Uterus (tissue), 4 donors: ENCODE measurements around the gene ABHD6. TPM values are rescaled to one million over a fixed set of nuclear protein-coding genes. Genes with fewer than 3 reads are reported as not detected.
"Not testable (repeated sequence)": the region's sequence is repeated elsewhere in the genome, so short reads cannot be mapped to it uniquely, and the experiment has no call there.

ENCODE experiments used
- DNase-seq, 2 donors: peaks; one replicate each; pipeline ENCODE4 v3.0.0-alpha.2; 2019 to 2020
- H3K27ac ChIP-seq, 2 donors: fragments of 200-600 bp; sonication (generic); 1 replicate in 1 of 2; 2 replicates in 1 of 2; pipeline ENCODE4 v1.5.1; 2016 to 2018
- H3K27me3 ChIP-seq, 2 donors: fragments of 200-600 bp; sonication (generic); one replicate each; pipeline ENCODE4 v1.5.1; 2018 to 2019; ENCODE audit warnings: control low read depth in 1 of 2
- H3K36me3 ChIP-seq, 2 donors: fragments of 200-600 bp; sonication (generic); one replicate each; pipeline ENCODE4 v1.5.1; 2019; ENCODE audit warnings: control low read depth in 1 of 2
- H3K4me1 ChIP-seq, 2 donors: fragments of 200-600 bp; sonication (generic); one replicate each; pipeline ENCODE4 v1.5.1; 2018 to 2019; ENCODE audit warnings: control low read depth in 1 of 2
- H3K4me3 ChIP-seq, 2 donors: fragments of 200-600 bp; sonication (generic); 1 replicate in 1 of 2; 2 replicates in 1 of 2; pipeline ENCODE4 v1.5.1; 2018 to 2019; ENCODE audit warnings: mild to moderate bottlenecking in 1 of 2
- H3K9me3 ChIP-seq, 2 donors: fragments of 200-600 bp; sonication (generic); one replicate each; pipeline ENCODE4 v1.5.1; 2019; ENCODE audit warnings: control low read depth in 1 of 2
- POLR2A ChIP-seq, 2 donors: fragments of 450-650 bp; IDR thresholded peaks; one replicate each; pipeline ENCODE4 v1.6.1; 2016; ENCODE audit warnings: antibody characterized with exemption in 2 of 2, mild to moderate bottlenecking in 1 of 2, moderate library complexity in 1 of 2
- intact Hi-C: fragments of 100-400 bp; cut with DNase I; formaldehyde crosslinking; loops from one replicate; pipeline ENCODE4 v1.15.1; 2023; ENCODE audit warnings: low total_unique reads
- total RNA-seq, 4 donors: library from RNA; depleted of rRNA in 3 of 4; stranded (reverse); fragments of >200 nt in 3 of 4; gene quantifications; one replicate each; pipeline versions ENCODE4 v1.1.0 to v1.2.4, GENCODE V29; 2014 to 2023
- TF ChIP-seq, protein P1 (sequence below), 4 experiments: fragments of 200-600 bp in 2 of 4; fragments of 450-650 bp in 2 of 4; sonication (generic) in 2 of 4; IDR thresholded peaks; one replicate each; pipeline ENCODE4 v1.5.1; 2016 to 2019; ENCODE audit warnings: antibody characterized with exemption in 4 of 4, mild to moderate bottlenecking in 2 of 4, moderate library complexity in 1 of 4
- donor health status: DM: yes; HTN: yes; CAD: no.

Gene ABHD6
- total RNA-seq, 4 donors from 2014 or later = 6.7 to 20.6 (median 15.8) TPM

DNA sequence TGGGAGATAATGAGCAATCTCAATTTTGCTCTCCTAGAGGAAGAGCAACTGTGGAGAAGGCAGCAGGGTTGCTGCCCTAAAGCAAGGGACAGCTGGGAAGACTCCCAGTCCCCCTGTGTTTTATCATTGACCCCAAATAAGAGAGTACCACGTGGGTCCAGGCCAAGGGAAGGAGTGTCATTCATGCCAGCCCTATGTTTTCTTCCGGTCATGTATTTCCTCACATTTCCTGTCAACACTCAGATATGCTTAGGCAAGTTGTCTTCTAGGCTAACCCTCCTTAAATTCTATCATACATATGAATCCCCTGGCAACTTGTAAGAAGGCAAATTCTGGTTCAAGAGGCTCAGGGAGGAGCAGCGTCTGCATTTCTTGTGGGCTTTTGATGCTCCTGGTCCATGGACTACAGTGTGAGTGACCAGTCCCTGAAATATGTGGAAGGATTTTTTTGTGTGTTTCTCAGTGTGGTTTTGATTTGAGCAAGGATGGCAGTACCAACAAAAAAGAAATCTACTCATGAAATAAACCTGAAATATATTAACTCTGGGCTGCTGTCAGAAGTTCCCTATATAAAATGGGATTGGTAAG, 36.5 kb downstream of the ABHD6 start:
- H3K27ac ChIP-seq = no peak overlapping the region

DNA sequence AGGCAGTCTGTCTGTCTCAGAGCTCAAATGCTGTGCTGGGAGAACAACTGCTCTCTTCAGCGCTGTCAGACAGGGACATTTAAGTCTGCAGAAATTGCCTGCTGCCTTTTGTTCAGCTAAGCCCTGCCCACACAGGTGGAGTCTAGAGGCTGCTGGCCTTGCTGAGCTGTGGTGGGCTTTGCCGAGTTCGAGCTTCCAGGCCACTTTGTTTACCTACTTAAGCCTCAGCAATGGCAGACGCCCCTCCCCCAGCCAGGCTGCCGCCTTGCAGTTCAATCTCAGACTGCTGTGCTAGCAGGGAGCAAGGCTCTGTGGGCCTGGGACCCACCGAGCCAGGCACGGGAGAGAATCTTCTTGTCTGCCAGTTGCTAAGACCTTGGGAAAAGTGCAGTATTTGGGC, 43.5 kb downstream of the ABHD6 start:
- no peak for TF ChIP-seq POLR2A (IDR thresholded peaks at IDR 0.05)
- TF ChIP-seq, protein P1, sequence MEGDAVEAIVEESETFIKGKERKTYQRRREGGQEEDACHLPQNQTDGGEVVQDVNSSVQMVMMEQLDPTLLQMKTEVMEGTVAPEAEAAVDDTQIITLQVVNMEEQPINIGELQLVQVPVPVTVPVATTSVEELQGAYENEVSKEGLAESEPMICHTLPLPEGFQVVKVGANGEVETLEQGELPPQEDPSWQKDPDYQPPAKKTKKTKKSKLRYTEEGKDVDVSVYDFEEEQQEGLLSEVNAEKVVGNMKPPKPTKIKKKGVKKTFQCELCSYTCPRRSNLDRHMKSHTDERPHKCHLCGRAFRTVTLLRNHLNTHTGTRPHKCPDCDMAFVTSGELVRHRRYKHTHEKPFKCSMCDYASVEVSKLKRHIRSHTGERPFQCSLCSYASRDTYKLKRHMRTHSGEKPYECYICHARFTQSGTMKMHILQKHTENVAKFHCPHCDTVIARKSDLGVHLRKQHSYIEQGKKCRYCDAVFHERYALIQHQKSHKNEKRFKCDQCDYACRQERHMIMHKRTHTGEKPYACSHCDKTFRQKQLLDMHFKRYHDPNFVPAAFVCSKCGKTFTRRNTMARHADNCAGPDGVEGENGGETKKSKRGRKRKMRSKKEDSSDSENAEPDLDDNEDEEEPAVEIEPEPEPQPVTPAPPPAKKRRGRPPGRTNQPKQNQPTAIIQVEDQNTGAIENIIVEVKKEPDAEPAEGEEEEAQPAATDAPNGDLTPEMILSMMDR (IDR thresholded peaks at IDR 0.05) = no peak
- Histone ChIP-seq H3K36me3 (no peaks in the 10 kb centered on the region), H3K27me3 (no peaks in the 10 kb centered on the region), H3K4me1 (no peaks in the 10 kb centered on the region), H3K9me3 (no peaks in the 10 kb centered on the region), H3K27ac (no peak overlapping the region), H3K4me3 (no peak overlapping the region)
- no peak for DNase-seq
- intact Hi-C loops = no loop called here

More for the DNA sequence above, 36.5 kb downstream of the ABHD6 start:
- DNase-seq = no peak
- H3K4me3 ChIP-seq = no peak overlapping the region
- no peaks in the 10 kb centered on the region for H3K27me3 ChIP-seq
- TF ChIP-seq, protein P1 (IDR thresholded peaks at IDR 0.05) = no peak
- no peak for TF ChIP-seq POLR2A (IDR thresholded peaks at IDR 0.05)
- no peaks in the 10 kb centered on the region for H3K36me3 ChIP-seq
- no peaks in the 10 kb centered on the region for H3K9me3 ChIP-seq
- intact Hi-C loops = no loop called here
- no peaks in the 10 kb centered on the region for H3K4me1 ChIP-seq

DNA sequence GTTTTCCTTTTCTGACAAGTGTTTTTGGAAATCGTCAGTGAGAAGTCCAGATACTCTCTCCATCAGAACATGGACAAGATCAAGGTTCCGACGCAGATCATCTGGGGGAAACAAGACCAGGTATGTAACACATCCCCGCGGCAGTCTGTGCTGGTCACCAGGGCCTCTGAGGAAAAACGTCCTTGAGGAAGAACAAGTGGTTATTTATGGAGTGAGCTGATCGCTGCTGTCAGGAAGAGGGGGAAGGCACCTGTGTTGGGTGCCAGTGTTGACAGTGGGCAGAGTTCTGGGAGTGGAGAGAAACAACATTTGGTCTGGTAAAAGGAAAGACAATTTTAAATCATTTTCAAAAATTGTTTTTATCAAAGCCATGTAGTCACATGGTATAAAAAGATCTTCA, 47.7 kb downstream of the ABHD6 start:
- Histone ChIP-seq H3K27ac (no peak overlapping the region), H3K4me3 (no peak overlapping the region), H3K27me3 (no peaks in the 10 kb centered on the region), H3K9me3 (no peaks in the 10 kb centered on the region), H3K4me1 (no peaks in the 10 kb centered on the region), H3K36me3 (no peaks in the 10 kb centered on the region)
- intact Hi-C loops = no loop called here
- no peak for DNase-seq
- no peak for TF ChIP-seq POLR2A (IDR thresholded peaks at IDR 0.05)
- TF ChIP-seq, protein P1 (IDR thresholded peaks at IDR 0.05) = no peak

DNA sequence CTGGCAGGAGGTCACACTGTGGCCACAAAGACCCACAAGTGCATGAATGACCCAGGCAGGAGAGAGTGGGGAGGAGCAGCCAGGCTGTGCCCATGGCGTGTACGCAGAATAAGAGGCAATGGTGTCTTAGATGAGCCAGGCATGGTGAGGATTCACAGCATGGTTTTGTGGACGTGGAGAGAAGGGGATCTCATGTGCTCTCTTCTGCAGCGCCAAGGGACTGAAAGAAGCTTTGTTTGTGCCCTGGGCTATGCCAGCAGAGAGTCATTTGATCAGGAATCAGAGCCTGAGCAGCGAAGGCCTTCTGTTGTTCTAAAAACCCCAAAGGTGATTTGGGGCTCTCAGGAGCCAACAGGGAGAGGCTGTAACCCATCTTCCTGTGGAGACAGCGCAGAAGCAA, 49.8 kb downstream of the ABHD6 start:
- Histone ChIP-seq H3K9me3 (no peaks in the 10 kb centered on the region), H3K27me3 (no peaks in the 10 kb centered on the region), H3K4me3 (no peak overlapping the region), H3K4me1 (no peaks in the 10 kb centered on the region), H3K27ac (no peak overlapping the region), H3K36me3 (no peaks in the 10 kb centered on the region)
- no peak for DNase-seq
- TF ChIP-seq, protein P1 (IDR thresholded peaks at IDR 0.05) = no peak
- TF ChIP-seq POLR2A (IDR thresholded peaks at IDR 0.05) = no peak
- intact Hi-C loops = no loop called here

DNA sequence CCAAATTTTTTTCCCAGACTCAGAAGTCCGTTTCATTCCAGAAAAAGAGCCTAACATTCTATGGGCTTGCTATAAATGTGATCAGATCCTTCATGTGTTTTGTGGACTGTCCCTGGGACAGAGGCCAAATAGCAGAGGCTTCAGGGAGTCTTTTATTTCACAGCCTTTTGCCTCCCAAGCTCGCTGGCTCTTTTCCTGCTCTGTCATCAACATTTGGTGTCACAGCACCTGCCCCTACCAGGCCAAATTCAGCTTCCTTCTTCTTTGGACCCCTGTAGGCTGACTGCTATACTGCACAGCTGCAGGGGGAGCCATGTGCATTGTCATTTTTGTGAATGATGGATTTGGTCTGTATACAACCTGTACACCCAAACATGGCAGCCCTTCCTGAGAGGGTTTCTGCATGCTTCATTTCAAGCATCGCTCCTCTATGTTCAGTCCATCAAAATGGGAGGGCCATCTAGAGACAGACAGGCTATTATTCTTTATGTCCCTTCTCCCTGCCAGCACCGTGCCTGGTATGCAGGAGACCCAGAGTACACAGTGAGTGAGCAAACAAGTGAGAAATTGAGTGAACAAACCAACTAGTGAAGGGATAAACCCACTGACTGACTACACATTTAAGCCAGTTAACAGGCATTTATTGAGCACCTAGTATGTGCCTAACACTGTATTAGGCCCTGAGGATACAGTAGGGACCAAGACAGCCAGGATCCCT, 50.6 kb downstream of the ABHD6 start:
- Histone ChIP-seq H3K36me3 (no peaks in the 10 kb centered on the region), H3K4me3 (no peak overlapping the region), H3K27me3 (no peaks in the 10 kb centered on the region), H3K9me3 (no peaks in the 10 kb centered on the region), H3K4me1 (no peaks in the 10 kb centered on the region), H3K27ac (no peak overlapping the region)
- TF ChIP-seq POLR2A (IDR thresholded peaks at IDR 0.05) = no peak
- TF ChIP-seq, protein P1 (IDR thresholded peaks at IDR 0.05) = no peak
- intact Hi-C loops = no loop called here
- no peak for DNase-seq

DNA sequence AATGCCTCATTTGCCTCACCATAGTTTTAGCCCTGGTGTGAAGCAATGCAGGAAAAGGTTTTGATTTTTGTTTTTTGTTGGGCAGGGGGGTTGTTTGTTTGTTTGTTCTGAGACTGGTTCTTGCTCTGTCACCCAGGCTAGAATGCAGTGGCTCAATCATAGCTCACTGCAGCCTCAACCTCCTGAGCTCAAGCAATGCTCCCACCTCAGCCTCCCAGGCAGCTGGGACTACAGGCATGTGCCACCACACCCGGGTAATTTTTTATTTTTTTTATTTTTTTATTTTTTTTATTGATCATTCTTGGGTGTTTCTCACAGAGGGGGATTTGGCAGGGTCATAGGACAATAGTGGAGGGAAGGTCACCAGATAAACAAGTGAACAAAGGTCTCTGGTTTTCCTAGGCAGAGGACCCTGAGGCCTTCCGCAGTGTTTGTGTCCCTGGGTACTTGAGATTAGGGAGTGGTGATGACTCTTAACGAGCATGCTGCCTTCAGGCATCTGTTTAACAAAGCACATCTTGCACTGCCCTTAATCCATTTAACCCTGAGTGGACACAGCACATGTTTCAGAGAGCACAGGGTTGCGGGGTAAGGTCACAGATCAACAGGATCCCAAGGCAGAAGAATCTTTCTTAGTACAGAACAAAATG, 51.5 kb downstream of the ABHD6 start:
- H3K4me1 ChIP-seq, H3K36me3 ChIP-seq, DNase-seq, H3K9me3 ChIP-seq, intact Hi-C loops, H3K27ac ChIP-seq, H3K4me3 ChIP-seq, H3K27me3 ChIP-seq: not testable (repeated sequence)

DNA sequence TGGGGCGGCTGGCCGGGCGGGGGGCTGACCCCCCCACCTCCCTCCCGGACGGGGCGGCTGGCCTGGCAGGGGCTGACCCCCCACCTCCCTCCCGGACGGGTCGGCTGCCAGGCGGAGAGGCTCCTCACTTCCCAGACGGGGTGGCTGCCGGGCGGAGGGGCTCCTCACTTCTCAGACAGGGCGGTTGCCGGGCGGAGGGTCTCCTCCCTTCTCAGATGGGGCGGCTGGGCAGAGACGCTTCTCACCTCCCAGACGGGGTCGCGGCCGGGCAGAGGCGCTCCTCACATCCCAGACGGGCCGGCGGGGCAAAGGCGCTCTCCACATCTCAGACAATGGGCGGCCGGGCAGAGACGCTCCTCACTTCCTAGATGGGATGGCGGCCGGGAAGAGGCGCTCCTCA, 52.9 kb downstream of the ABHD6 start:
- intact Hi-C loops = not testable (repeated sequence)

More for the DNA sequence above, 52.9 kb downstream of the ABHD6 start:
- not testable (repeated sequence) for H3K27ac ChIP-seq, DNase-seq, H3K4me3 ChIP-seq, H3K4me1 ChIP-seq, H3K9me3 ChIP-seq, H3K27me3 ChIP-seq, H3K36me3 ChIP-seq
